GM23248 (cell line): ENCODE data around the gene SMARCC2. TPM values are rescaled to one million over a fixed set of nuclear protein-coding genes. Genes with fewer than 3 reads are reported as not detected.
A peak's percentile ranks its signal among the peaks of the same experiment; 100 is the strongest.

Experiments
- DNase-seq: peaks from one replicate; pipeline ENCODE4 v3.0.0-alpha.2; 2015
- H2AFZ ChIP-seq: fragments of 200-600 bp; sonication (generic); 2 replicates; pipeline ENCODE4 v1.6.1; 2016; ENCODE audit warnings: antibody characterized with exemption
- H3F3A ChIP-seq: fragments of 200-600 bp; sonication (generic); 2 replicates; pipeline ENCODE4 v1.6.1; 2016; ENCODE audit warnings: mild to moderate bottlenecking, antibody characterized with exemption, mixed run types; ENCODE audit not compliant: insufficient read depth
- H3K27ac ChIP-seq: fragments of 200-600 bp; sonication (generic); 2 replicates; pipeline ENCODE4 v1.5.1; 2016; ENCODE audit warnings: mild to moderate bottlenecking
- H3K27me3 ChIP-seq: fragments of 200-600 bp; sonication (generic); replicated peaks from 2 replicates; pipeline ENCODE4 v1.6.1; 2016; ENCODE audit warnings: mild to moderate bottlenecking; ENCODE audit not compliant: insufficient read depth
- H3K36me3 ChIP-seq: fragments of 200-600 bp; sonication (generic); 2 replicates; pipeline ENCODE4 v1.6.1; 2016; ENCODE audit warnings: low read depth, mild to moderate bottlenecking
- H3K4me1 ChIP-seq: fragments of 200-600 bp; sonication (generic); 2 replicates; pipeline ENCODE4 v1.6.1; 2016; ENCODE audit warnings: mild to moderate bottlenecking; ENCODE audit not compliant: insufficient read depth
- H3K4me2 ChIP-seq: fragments of 200-600 bp; sonication (generic); one replicate; pipeline ENCODE4 v1.6.1; 2016; ENCODE audit warnings: mild to moderate bottlenecking; ENCODE audit not compliant: unreplicated experiment
- H3K4me3 ChIP-seq: fragments of 200-600 bp; sonication (generic); 2 replicates; pipeline ENCODE4 v1.5.1; 2016; ENCODE audit warnings: mild to moderate bottlenecking
- H3K79me2 ChIP-seq: fragments of 200-600 bp; sonication (generic); 2 replicates; pipeline ENCODE4 v1.6.1; 2016; ENCODE audit warnings: mild to moderate bottlenecking; ENCODE audit not compliant: insufficient read depth
- H3K9ac ChIP-seq: fragments of 200-600 bp; sonication (generic); 2 replicates; pipeline ENCODE4 v1.6.1; 2016; ENCODE audit warnings: mild to moderate bottlenecking
- H3K9me2 ChIP-seq: fragments of 200-600 bp; sonication (generic); 2 replicates; pipeline ENCODE4 v1.6.1; 2016; ENCODE audit warnings: mixed run types, mild to moderate bottlenecking, moderate library complexity; ENCODE audit not compliant: insufficient read depth
- H3K9me3 ChIP-seq: fragments of 200-600 bp; sonication (generic); one replicate; pipeline ENCODE4 v1.6.1; 2017; ENCODE audit warnings: low read depth
- H4K20me1 ChIP-seq: fragments of 200-600 bp; sonication (generic); 2 replicates; pipeline ENCODE4 v1.6.0; 2016; ENCODE audit not compliant: insufficient read depth
- EZH2 ChIP-seq: fragments of 200-600 bp; sonication (generic); IDR thresholded peaks from 2 replicates; pipeline ENCODE4 v1.6.1; 2018; ENCODE audit warnings: antibody characterized with exemption, mild to moderate bottlenecking; ENCODE audit not compliant: insufficient read depth, poor library complexity, severe bottlenecking
- EZH2phosphoT487 ChIP-seq: fragments of 200-600 bp; sonication (generic); IDR thresholded peaks from 2 replicates; pipeline ENCODE4 v1.6.1; 2018; ENCODE audit warnings: antibody characterized with exemption, moderate library complexity, mild to moderate bottlenecking, low read depth; ENCODE audit not compliant: insufficient read depth
- WGBS, 2 experiments: methylation state at CpG; one replicate each; pipeline ENCODE4 v1.1.6; 2015 to 2017; ENCODE audit warnings: low lambda C conversion rate in 2 of 2, low coverage in 1 of 2; ENCODE audit errors: missing lambda C conversion rate in 2 of 2; 5-methylcytosine and 5-hydroxymethylcytosine counted together
- in situ Hi-C: fragments of 300-500 bp; cut with MboI; formaldehyde crosslinking; loops from 2 replicates; pipeline ENCODE4 v1.15.0; 2020
- polyA plus RNA-seq: library from polyadenylated mRNA; unstranded; fragments of >200 nt; fragmentation: Nextera tagmentation; extraction: Ambion mirVana; gene quantifications from 2 replicates; pipeline ENCODE4 v1.2.1, GENCODE V29; 2016
- total RNA-seq: library from RNA; depleted of rRNA; stranded (reverse); fragments of >200 nt; shearing (Covaris generic); gene quantifications from 2 replicates; pipeline ENCODE4 v1.2.3, GENCODE V29; 2014

SMARCC2 gene
- total and polyA plus RNA-seq, 2 experiments from 2014 or later = 34.0 to 64.3 TPM

- Histone ChIP-seq H3K4me3 (no peak overlapping the region), H3K27me3 (no peaks in the 10 kb centered on the region), H3K9me2 (no peaks in the 10 kb centered on the region), H3K36me3 (no peaks in the 10 kb centered on the region), H3F3A (peaks cover 21% of the 10 kb centered on the region), H3K4me2 (no peak overlapping the region), H4K20me1 (no peaks in the 10 kb centered on the region), H3K4me1 (peaks cover 10% of the 10 kb centered on the region), H3K9ac (no peak overlapping the region), H3K9me3 (no peaks in the 10 kb centered on the region), H2AFZ (no peak overlapping the region), H3K79me2 (peaks cover 17% of the 10 kb centered on the region), H3K27ac (no peak overlapping the region)
- DNase-seq = no peak
- TF ChIP-seq EZH2 = no peak
- no peak for TF ChIP-seq EZH2phosphoT487
- in situ Hi-C loops = no loop called here
These were observed 3.3 kb upstream of the SMARCC2 start for GRCh38 chr12:56192582-56192981.

DNA sequence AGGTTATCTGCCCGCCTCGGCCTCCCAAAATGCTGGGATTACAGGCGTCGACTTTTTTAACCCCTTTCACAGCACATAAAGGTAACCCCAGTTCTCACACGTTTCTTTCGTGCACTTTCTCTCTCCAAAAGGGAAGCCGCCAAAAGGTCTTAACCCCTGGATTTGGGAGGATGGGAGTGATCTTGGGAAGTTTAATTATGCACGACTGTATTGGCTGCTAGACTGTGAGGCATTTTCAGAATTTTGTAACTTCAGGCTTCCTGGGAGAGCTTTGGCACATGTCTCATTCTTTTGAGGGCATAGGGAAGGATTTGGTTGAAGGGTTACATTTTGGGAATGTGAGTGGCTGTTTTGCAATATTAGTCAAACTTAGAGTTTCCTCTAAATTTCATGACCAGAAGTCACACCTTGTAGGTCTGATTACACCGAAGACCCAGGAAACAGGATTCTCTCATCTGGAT lies 1.4 kb upstream of the SMARCC2 start:
- Histone ChIP-seq H3K4me3 (peak overlapping the region; percentile 100), H3K9ac (peak overlapping the region; percentile 83), H2AFZ (peak overlapping the region; percentile 100), H3F3A (peaks cover 11% of the 10 kb centered on the region; the same call in 1 of the 2 replicates), H3K9me3 (no peaks in the 10 kb centered on the region), H3K9me2 (no peaks in the 10 kb centered on the region), H3K36me3 (peaks cover 4% of the 10 kb centered on the region; the same call in 1 of the 2 replicates), H3K4me1 (peaks cover 11% of the 10 kb centered on the region; the same call in 1 of the 2 replicates), H4K20me1 (no peaks in the 10 kb centered on the region), H3K4me2 (peak overlapping the region; percentile 100), H3K27me3 (no peaks in the 10 kb centered on the region), H3K79me2 (peaks cover 36% of the 10 kb centered on the region), H3K27ac (no peak overlapping the region)
- WGBS, 2 experiments = 26% methylated on average over 9 of the region's 9 CpGs
- in situ Hi-C loops = no loop called here
- DNase-seq = peak; percentile 27
- TF ChIP-seq EZH2 = no peak
- TF ChIP-seq EZH2phosphoT487 = no peak

DNA sequence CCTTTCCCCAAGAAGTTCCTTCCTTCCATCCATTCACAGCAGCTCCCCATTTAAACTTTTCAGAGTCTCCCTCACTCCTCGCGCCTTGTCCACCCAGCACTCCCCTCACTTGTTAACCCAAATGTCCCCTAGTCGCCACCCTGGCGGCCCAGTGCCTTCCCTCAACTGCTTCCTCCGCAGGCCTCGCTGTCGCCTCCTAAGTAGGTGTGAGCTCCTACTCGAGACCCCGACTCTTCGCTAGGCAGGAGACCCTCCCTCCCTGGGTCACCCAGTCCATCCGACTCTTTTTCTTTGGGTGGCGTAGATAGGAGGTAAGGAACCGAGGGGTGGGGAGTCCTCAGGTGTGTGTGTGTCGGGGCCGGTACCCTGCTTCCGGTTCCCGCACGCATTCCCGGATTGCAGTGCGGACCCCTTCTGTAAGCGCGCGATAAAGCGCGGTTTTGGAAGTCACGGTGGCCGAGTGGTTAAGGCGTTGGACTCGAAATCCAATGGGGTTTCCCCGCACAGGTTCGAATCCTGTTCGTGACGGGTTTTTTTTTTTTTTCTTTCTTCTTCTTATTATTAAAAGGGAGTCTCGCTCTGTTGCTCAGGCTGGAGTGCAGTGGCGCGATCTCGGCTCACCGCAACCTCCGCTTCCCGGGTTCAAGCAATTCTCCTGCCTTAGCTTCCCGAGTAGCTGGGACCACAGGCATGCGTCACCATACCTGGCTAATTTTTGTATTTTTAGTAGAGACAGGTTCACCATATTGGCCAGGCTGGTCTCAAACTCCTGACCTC lies 823 bp upstream of the SMARCC2 start:
- peak overlapping the region; percentile 83 for H3K9ac ChIP-seq
- peak overlapping the region; percentile 100 for H2AFZ ChIP-seq
- H3K4me1 ChIP-seq = peaks cover 11% of the 10 kb centered on the region; the same call in 1 of the 2 replicates
- H3F3A ChIP-seq = peaks cover 11% of the 10 kb centered on the region; the same call in 1 of the 2 replicates
- no peaks in the 10 kb centered on the region for H3K9me2 ChIP-seq
- H3K4me2 ChIP-seq = peak overlapping the region; percentile 100
- peak overlapping the region; percentile 100 for H3K4me3 ChIP-seq
- TF ChIP-seq EZH2phosphoT487 (no peak), EZH2 (no peak)
- in situ Hi-C loops = no loop called here
- H3K27me3 ChIP-seq = no peaks in the 10 kb centered on the region
- no peaks in the 10 kb centered on the region for H3K9me3 ChIP-seq
- H3K79me2 ChIP-seq = peaks cover 42% of the 10 kb centered on the region
- peak; percentile 84 for DNase-seq
- H3K27ac ChIP-seq = peak overlapping the region; percentile 64
- H3K36me3 ChIP-seq = peaks cover 7% of the 10 kb centered on the region; the same call in 1 of the 2 replicates
- 2% methylated on average over 41 to 42 of the region's 42 CpGs for WGBS, 2 experiments
- H4K20me1 ChIP-seq = no peaks in the 10 kb centered on the region

GRCh38 chr12:56188778-56189098 lies 545 bp downstream of the SMARCC2 start:
- Histone ChIP-seq H3K9me3 (no peaks in the 10 kb centered on the region), H3K9ac (peak overlapping the region; percentile 77), H3K4me2 (peak overlapping the region; percentile 94), H3K27ac (no peak overlapping the region), H3F3A (peaks cover 3% of the 10 kb centered on the region; the same call in 1 of the 2 replicates), H2AFZ (peak overlapping the region; percentile 74), H3K4me3 (peak overlapping the region; percentile 100), H4K20me1 (no peaks in the 10 kb centered on the region), H3K27me3 (no peaks in the 10 kb centered on the region), H3K4me1 (peaks cover 11% of the 10 kb centered on the region; the same call in 1 of the 2 replicates), H3K36me3 (peaks cover 20% of the 10 kb centered on the region), H3K79me2 (peaks cover 51% of the 10 kb centered on the region), H3K9me2 (no peaks in the 10 kb centered on the region)
- in situ Hi-C loops = no loop called here
- 1 to 3% methylated on average over 16 to 17 of the region's 17 CpGs for WGBS, 2 experiments
- peak; percentile 36 for DNase-seq
- no peak for TF ChIP-seq EZH2
- no peak for TF ChIP-seq EZH2phosphoT487
